DMS 273 (cell line): Measurements from ENCODE around the gene CRMP1.

ENCODE experiments used
- DNase-seq: peaks from one replicate; lab custom pipeline; 2025; ENCODE audit not compliant: unreplicated experiment; lab: John Stamatoyannopoulos, UW

The CRMP1 gene

DNA sequence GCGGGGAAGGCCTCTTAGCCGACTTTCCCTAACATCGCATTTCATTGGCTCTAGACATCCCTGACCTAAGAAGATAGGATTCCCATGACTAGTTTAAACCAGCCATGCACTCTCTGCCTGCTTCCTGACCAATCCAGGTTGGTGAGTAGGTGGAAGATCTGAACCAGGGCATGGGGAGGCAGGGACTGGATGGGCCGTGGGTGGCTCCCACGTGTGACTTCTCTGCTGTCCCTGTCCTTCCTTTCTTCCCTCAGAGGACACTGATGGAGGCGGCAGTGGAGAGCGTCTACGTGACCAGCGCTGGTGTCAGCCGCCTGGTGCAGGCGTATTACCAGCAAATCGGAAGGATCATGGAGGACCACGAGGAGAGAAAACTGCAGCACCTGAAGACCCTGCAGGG is 91.2 kb downstream of the CRMP1 start:
- DNase-seq, result no peak

DNA sequence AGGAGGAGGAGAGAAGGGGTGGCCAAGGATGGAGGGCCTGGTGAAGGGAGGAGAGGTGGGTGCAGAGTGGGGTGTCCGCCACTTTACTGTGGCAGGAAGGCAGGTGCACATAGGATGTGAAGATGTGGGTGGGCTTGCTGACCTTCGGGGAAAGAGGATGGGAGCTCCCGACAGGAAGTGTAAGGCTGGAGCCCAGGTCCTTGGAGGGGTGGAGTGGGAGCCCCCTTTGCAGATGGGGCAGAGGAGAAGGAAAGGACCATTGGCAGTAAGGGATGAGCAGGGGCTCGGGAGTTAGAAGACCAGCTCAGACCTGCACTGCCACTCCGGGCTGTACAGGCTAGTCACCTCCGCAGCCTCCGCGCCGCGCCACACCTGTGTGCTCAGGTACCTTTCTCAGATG is 92.4 kb downstream of the CRMP1 start:
- no peak for DNase-seq

- DNase-seq, result no peak
Observed at GRCh38 chr4:5799406-5799805, 93.5 kb downstream of the CRMP1 start.

- DNase-seq, result no peak
Observed at GRCh38 chr4:5798946-5799345, 93.9 kb downstream of the CRMP1 start.

DNA sequence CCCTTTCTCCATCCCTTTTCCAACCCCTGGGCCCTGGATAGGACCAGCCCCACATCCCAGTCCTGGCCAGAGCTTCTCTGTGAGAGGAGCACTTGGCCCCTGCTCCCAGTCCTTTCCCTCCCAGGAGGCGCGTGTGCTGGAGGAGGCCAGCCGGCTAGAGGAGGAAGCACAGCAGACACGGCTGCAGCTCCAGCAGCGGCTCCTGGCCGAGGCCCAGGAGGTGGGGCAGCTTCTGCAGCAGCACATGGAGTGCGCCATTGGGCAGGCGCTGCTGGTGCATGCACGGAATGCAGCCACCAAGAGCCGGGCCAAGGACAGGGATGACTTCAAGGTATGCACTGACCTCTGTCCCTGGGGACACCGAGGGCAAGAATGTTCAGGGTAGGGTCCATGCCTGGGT is 94.4 kb downstream of the CRMP1 start:
- DNase-seq, result no peak

DNA sequence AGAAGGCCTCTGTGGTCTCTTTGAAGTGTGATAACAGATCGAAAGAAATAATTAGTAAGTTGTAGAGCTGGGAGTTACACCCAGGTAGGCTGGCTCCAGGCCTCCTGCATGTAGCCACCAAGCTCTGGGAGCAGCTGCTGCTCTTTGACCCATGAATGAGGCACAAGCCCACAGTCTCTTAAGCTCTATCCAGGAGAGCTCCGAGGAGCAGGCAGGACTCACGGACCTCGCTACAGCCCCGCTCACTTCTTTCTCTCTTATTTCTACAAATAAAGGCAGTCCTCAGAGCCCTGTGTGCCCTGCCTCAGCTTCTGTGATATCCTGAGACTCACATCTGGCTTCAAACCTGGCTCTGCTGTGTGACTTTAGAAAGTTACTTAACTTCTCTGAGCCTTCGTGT is 95.0 kb downstream of the CRMP1 start:
- no peak for DNase-seq

GRCh38 chr4:5796976-5797375 is 95.9 kb downstream of the CRMP1 start:
- DNase-seq, result no peak

- no peak for DNase-seq
Observed at GRCh38 chr4:5795580-5795979, 97.3 kb downstream of the CRMP1 start.

GRCh38 chr4:5793514-5793913 is 99.4 kb downstream of the CRMP1 start:
- DNase-seq, result no peak

DNA sequence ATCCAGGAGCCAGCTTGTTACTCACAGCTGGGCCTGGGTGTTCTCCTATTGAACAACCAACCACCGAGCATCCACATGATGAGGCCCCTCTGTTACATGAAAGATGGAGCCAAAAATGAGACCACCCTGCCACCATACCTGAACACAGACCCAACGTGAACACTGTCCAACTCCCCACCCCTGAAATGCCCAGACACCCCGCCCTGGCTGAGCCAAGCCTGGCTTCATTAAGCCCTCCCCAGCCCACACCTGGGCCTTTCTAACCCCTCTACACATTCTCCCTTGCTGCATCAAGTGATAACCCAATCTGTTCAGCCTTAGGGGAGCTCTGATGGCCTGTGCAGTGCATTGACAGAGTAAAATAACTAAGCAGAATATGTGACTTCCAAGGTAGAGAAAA is 101.2 kb downstream of the CRMP1 start:
- no peak for DNase-seq

DNA sequence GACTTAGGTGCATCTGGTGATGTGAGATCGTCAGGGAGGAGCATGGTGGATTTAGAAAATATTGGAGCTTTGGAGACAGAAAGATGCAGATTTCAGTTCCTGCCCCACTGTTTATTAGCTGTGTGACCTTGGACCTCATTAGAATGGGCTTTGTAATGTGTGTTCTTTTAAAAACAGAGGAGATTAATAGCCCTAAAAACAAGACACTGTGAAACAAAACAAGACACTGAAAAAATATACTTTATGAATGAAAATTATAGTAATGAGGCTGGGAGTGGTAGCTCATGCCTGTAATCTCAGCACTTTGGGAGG is 102.4 kb downstream of the CRMP1 start:
- DNase-seq, result no peak

- no peak for DNase-seq
Observed at GRCh38 chr4:5789141-5789540, 103.7 kb downstream of the CRMP1 start.

- no peak for DNase-seq
Observed at GRCh38 chr4:5788144-5788543, 104.7 kb downstream of the CRMP1 start.

DNA sequence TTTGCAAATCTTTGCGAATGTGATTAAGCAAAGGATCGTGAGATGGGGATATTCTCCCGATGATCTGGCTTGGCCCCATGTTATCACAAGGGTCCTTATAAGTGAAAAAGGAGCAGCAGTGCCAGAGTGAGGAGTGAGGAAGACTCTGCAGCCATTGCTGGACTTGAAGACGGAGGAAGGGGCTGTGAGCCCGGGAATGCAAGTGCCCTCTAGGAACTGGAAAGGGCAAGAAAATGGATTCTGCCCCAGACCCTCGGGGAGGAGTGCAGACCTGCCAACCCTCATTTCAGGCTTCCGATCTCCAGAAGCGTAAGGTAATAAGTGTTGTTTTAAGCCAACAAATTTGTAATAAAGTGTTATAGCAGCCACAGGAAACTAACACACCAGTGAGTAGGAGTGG is 105.6 kb downstream of the CRMP1 start:
- DNase-seq, result no peak

DNA sequence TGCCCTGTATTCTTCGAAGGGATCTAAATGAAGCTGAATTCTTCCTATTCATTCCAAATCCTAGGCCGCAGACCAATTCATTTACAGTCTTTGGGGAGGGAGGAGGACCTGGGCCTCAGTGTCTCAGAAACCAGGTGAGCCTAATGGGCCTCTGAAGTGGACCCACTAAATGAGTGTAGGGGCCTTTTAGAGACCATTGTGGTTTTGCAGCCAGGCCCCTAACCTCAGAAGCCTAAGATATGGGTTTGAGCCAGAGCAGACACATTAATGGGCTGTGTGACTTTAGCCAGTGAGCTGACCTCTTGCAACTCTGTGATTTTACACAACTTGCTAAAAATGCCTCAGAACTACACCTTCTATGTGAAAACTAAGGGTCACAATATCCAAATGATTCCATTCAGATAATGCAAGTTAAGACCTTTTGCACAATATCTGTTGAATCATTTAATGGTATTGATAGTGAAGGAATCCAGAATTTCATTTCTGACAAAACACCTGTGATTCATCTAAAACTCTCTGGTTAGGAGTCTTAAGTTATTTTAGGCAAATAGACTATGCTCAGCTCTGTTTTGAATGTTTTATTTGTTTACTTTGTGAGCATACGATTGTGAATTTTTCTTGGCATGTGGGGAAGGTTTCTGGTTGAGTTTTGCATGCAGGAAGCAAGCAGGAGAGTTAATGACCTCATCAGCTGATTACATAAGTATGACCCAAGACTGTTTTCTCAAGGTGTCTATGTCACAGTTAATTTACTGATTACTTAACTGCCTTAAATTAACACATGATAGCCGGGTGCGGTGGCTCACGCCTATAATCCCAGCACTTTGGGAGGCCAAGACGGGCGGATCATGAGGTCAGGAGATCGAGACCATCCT is 106.8 kb downstream of the CRMP1 start:
- DNase-seq, result no peak

DNA sequence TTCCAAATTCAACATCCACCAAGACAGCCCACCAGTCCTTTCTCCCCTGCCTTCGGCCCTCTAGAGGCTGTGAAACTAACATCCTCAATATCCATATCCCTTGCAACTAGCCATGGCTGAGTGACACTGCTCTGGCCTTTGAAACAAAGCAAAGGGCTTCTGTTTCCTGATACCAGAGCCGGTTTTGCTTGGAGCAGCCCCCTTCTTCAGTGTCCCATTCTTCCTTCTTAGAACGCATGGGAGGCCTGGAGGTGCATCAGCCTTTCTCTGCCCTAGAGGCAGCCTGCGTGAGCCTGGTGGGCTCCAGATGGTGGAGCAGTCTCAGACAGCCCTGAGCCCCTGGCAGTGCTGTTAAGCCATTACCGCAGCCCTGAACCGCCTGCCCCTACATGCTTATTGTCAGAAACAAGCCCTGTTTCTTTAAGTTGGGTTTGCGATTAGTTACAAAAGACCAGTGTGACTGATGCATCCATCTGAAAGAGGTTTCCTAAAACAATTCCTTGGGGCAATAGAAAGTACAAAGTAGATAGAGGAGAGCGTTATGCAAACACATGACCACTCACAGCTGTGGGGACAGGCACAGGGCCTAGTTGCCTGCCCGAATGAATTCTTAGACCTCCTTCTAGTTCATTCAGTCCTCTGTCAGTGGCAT is 107.8 kb downstream of the CRMP1 start:
- no peak for DNase-seq

DNA sequence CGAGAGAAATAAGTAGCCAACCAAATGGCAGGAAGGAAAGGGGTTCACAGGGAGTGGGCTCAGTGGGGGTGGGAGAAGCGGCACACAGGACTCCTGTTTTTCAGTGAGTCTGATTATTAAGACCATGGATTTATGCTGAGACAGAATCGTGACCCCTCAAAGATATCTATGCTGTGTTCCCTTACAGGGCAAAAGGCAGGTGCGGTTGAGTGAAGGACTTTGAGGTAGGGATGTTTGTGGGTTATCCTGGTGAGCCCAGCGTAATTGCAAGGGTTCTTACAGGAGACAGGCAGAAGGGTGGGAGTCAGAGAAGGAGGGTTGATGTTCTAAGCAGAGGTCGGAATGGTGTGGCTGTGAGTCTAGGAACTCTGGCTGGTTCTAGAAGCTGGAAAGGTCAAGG is 108.9 kb downstream of the CRMP1 start:
- no peak for DNase-seq

DNA sequence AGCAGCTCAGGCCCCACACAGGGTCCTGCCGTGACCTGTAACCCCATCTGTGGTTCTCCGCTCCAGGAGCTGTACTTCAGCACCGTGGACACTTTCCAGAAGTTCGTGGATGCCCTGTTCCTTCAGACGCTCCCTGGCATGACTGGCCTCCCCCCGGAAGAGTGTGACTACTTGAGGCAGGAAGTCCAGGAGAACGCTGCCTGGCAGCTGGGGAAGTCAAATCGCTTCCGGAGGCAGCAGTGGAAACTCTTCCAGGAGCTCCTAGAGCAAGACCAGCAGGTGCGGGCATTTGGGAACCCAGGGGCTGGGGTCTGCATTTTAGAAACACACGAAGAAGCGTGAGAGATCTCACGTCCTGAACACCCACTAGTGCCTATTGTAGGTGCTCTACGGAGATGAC is 109.4 kb downstream of the CRMP1 start:
- no peak for DNase-seq

- no peak for DNase-seq
Observed at GRCh38 chr4:5782829-5783476, 109.9 kb downstream of the CRMP1 start.

DNA sequence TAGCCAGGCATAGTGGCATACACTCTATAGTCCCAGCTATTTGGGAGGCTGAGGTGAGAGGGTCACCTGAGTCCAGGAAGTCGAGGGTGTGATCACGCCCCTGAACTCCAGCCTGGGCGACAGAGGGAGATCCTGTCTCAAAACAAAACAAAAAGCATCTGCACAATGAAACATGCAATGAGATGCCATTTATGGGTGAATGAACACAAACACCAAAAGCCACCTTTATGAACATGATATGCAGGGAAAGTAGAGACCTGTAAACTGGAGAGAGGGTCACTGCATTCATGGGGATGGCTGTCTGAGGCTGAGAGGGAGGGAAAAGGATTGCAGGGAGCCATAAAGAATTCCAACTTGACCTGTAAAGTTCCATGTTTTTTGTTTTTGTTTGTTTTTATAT is 111.2 kb downstream of the CRMP1 start:
- no peak for DNase-seq

GRCh38 chr4:5780831-5781480 is 111.9 kb downstream of the CRMP1 start:
- no peak for DNase-seq

GRCh38 chr4:5776510-5776909 is 116.4 kb downstream of the CRMP1 start:
- DNase-seq, result no peak
